Panc1 (cell line): Measurements from ENCODE around the gene TRIM28. TPM values are rescaled to one million over a fixed set of nuclear protein-coding genes. Genes with fewer than 3 reads are reported as not detected.

Experiments used
- ATAC-seq: fragments of 200-7000 bp; cut with Tn5 transposase; 2 replicates; pipeline ENCODE4 v1.9.1; 2020; ENCODE audit warnings: mild to moderate bottlenecking, moderate library complexity
- BruUV-seq: library from RNA; stranded (reverse); fragments of 400-500 nt; replicated peaks from 2 replicates; lab custom pipeline; 2021; lab: Mats Ljungman, UMichigan
- CTCF ChIA-PET: fragments of 300-600 bp; sonication (Branson Sonifier 250); formaldehyde crosslinking; loops from one replicate; lab custom pipeline; 2022; ENCODE audit warnings: antibody characterized with exemption; lab: Charles Lee
- POLR2A ChIA-PET: fragments of 300-600 bp; sonication (Branson Sonifier 250); formaldehyde crosslinking; loops from one replicate; lab custom pipeline; 2022; ENCODE audit warnings: antibody characterized with exemption; lab: Charles Lee
- DNase-seq: peaks from one replicate; pipeline ENCODE4 v3.0.0-alpha.2; 2010; ENCODE audit warnings: low read depth, low spot score
- H3K27ac ChIP-seq: 2 replicates; pipeline ENCODE4 v1.5.1; 2011; ENCODE audit warnings: mild to moderate bottlenecking, low read length, inconsistent platforms
- H3K27me3 ChIP-seq: fragments of 200-500 bp; sonication (Bioruptor generic); 2 replicates; pipeline ENCODE4 v1.6.0; 2014; ENCODE audit warnings: low read length, inconsistent platforms; ENCODE audit not compliant: control insufficient read depth, insufficient read depth
- H3K36me3 ChIP-seq: fragments of 200-500 bp; sonication (Bioruptor generic); 2 replicates; pipeline ENCODE4 v1.5.1; 2014; ENCODE audit warnings: inconsistent platforms, mild to moderate bottlenecking, low read length, moderate library complexity; ENCODE audit not compliant: control insufficient read depth, insufficient read depth
- H3K4me1 ChIP-seq: 2 replicates; pipeline ENCODE4 v1.5.1; 2011; ENCODE audit warnings: inconsistent platforms, mild to moderate bottlenecking, low read length, moderate library complexity; ENCODE audit not compliant: control insufficient read depth, insufficient read depth
- H3K4me3 ChIP-seq, 2 experiments: 2 replicates each; pipeline ENCODE4 v1.5.1; 2011 to 2012; ENCODE audit warnings: low read depth in 2 of 2, low read length in 2 of 2, mild to moderate bottlenecking in 2 of 2, inconsistent platforms in 1 of 2, moderate library complexity in 1 of 2
- H3K9me3 ChIP-seq: fragments of 200-500 bp; sonication (Bioruptor generic); 2 replicates; pipeline ENCODE4 v1.5.1; 2014; ENCODE audit warnings: low read depth, mild to moderate bottlenecking, inconsistent platforms, low read length, moderate library complexity; ENCODE audit not compliant: control insufficient read depth, insufficient read depth
- POLR2AphosphoS5 ChIP-seq: IDR thresholded peaks from 2 replicates; pipeline ENCODE4 v1.6.1; 2012; ENCODE audit warnings: mild to moderate bottlenecking, low read depth, low read length, moderate library complexity
- REST ChIP-seq, 2 experiments: IDR thresholded peaks; 2 replicates each; pipeline ENCODE4 v1.6.1; 2011 to 2012; ENCODE audit warnings: low read depth in 2 of 2, control low read depth in 1 of 2, low read length in 1 of 2, mild to moderate bottlenecking in 1 of 2, moderate library complexity in 1 of 2; ENCODE audit not compliant: insufficient read depth in 1 of 2
- SIN3A ChIP-seq: IDR thresholded peaks from 2 replicates; pipeline ENCODE4 v1.6.1; 2012; ENCODE audit warnings: low read depth, mild to moderate bottlenecking, low read length, moderate library complexity, borderline replicate concordance; ENCODE audit not compliant: insufficient read depth
- TCF7L2 ChIP-seq: IDR thresholded peaks from 2 replicates; pipeline ENCODE4 v1.6.1; 2011; ENCODE audit warnings: mild to moderate bottlenecking, low read depth, low read length, inconsistent platforms
- in situ Hi-C: cut with HindIII; loops from 2 replicates; pipeline ENCODE4 v1.10.0; 2016; ENCODE audit warnings: low sequenced_read_pairs, low pct_unique_long_range_greater_than_20kb
- intact Hi-C: fragments of 100-400 bp; cut with micrococcal nuclease; formaldehyde crosslinking; loops from one replicate; pipeline ENCODE4 v1.10.0; 2022; ENCODE audit not compliant: unreplicated experiment
- total RNA-seq: library from RNA; stranded (reverse); gene quantifications from one replicate; pipeline ENCODE4 v1.2.1, GENCODE V29; 2021; ENCODE audit not compliant: unreplicated experiment
- TF ChIP-seq, protein P1 (sequence below): fragments of 450-650 bp; IDR thresholded peaks from 2 replicates; pipeline ENCODE4 v1.5.1; 2017; ENCODE audit warnings: mild to moderate bottlenecking

TRIM28 gene
- total RNA-seq, 1 experiment from 2014 or later = 767 TPM

DNA sequence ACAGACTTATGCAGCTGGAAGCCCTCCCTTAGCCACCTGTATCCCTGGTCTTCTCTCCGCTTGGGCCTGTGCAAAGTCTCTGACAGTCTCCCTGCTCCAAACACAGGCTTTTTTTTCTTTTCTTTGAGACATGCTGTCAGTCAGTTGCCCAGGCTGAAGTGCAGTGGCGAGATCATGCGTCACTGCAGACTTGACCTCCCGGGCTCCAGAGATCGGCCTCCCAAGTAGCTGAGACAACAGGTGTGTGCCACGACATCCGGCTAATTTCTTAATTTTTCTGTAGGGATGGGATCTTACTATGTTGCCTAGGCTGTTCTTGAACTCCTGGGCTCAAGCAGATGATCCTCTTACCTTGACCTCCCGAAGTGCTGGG is 27.7 kb downstream of the TRIM28 start:
- in situ Hi-C loops = no loop called here
- intact Hi-C loops = no loop called here
- Histone ChIP-seq H3K4me1 (peaks cover 7% of the 10 kb centered on the region), H3K27me3 (no peaks in the 10 kb centered on the region), H3K36me3 (no peaks in the 10 kb centered on the region), H3K27ac (no peak overlapping the region), H3K9me3 (no peaks in the 10 kb centered on the region), H3K4me3 (no peak overlapping the region)
- ChIA-PET CTCF (no interaction called here), POLR2A (no interaction called here)
- TSS peak; percentile 63 for BruUV-seq
- no peak for DNase-seq
- TF ChIP-seq POLR2AphosphoS5 = 0 out of 2 replicates have a peak, but pooled peaks have one; percentile 45
- TF ChIP-seq, protein P1, sequence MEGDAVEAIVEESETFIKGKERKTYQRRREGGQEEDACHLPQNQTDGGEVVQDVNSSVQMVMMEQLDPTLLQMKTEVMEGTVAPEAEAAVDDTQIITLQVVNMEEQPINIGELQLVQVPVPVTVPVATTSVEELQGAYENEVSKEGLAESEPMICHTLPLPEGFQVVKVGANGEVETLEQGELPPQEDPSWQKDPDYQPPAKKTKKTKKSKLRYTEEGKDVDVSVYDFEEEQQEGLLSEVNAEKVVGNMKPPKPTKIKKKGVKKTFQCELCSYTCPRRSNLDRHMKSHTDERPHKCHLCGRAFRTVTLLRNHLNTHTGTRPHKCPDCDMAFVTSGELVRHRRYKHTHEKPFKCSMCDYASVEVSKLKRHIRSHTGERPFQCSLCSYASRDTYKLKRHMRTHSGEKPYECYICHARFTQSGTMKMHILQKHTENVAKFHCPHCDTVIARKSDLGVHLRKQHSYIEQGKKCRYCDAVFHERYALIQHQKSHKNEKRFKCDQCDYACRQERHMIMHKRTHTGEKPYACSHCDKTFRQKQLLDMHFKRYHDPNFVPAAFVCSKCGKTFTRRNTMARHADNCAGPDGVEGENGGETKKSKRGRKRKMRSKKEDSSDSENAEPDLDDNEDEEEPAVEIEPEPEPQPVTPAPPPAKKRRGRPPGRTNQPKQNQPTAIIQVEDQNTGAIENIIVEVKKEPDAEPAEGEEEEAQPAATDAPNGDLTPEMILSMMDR = no peak
- no peak for ATAC-seq

- peak overlapping the region; percentile 64 to 89 for H3K4me3 ChIP-seq
- CTCF ChIA-PET = no interaction called here
- H3K27ac ChIP-seq = peak overlapping the region; percentile 90
- peaks cover 7% of the 10 kb centered on the region for H3K4me1 ChIP-seq
- ATAC-seq = no peak
- TF ChIP-seq POLR2AphosphoS5 = no peak
- 0 out of 2 replicates have a peak, but pooled peaks have one; percentile 5 for TF ChIP-seq SIN3A
- H3K27me3 ChIP-seq = no peaks in the 10 kb centered on the region
- no peak for DNase-seq
- intact Hi-C loops = no loop called here
- no peaks in the 10 kb centered on the region for H3K9me3 ChIP-seq
- in situ Hi-C loops = no loop called here
- POLR2A ChIA-PET = interaction anchor here (0.6 to 0.8 kb wide), 2 partner anchors 56 to 67 kb away, joined by 5 to 7 read pairs; no protein-coding TSS in a partner anchor
- no peaks in the 10 kb centered on the region for H3K36me3 ChIP-seq
- BruUV-seq = no TSS peak
Measured at GRCh38 chr19:58572026-58572817, 28.4 kb downstream of the TRIM28 start.

DNA sequence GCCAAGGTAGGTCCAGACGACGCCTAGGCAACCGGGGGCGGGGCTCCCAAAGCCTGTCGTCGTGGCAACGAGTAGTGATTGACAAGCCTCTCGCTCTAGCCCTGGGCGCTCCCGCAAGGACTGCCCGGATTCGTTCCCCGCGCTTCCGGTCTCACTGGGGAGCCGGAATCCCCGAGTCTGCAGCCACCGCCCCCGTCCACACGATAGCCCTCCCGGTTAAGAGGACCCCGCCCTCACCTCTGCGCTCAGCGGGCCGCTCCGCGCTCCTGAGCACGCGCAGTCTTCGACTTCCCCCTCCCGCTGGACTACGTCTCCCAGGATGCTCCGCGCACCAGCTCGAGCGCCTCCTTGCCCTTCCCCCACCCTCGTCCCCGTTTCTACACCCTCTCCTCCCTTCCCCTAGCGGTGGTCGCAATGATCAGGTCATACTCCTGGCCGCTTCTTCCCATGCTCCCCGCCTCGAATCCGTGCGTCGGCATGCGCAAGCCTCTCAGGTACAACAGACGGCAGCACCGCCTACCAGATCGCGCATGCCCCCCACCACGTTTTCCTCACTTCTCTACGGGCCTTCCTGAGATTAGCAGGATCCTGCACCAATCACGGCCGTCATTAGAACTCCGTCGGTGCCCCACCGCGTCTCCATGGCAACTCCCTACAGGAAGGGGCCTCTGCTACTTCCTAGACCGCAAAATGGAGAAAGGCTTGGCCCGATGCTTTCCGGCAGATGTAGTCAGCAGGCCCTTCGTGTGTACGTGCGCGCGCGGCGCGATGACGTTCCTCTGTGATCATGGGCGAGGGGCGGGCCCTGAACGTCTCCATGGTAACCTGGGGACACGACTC is 29.2 kb downstream of the TRIM28 start, which contains the start of gene MZF1:
Gene MZF1, minus strand, starts transcription at position 518 of the 840 bp plus-strand sequence. CDS start 1,946 bp downstream, outside the sequence.
- H3K27ac ChIP-seq = peak within 1 kb of the TSS; percentile 90
- ATAC-seq = peak; percentile 82
- no peaks in the 10 kb centered on the region for H3K27me3 ChIP-seq
- ChIA-PET POLR2A (interaction anchor here (0.8 kb wide), 1 partner anchor 57 kb away, joined by 5 read pairs; no protein-coding TSS in a partner anchor), CTCF (no interaction called here)
- TF ChIP-seq, protein P1 = no peak
- TF ChIP-seq TCF7L2 (peak; percentile 82), POLR2AphosphoS5 (peak; percentile 84), REST (IDR thresholded peaks at IDR 0.05; ENCODE audit: insufficient read depth in 1 of 2, low read depth in 2 of 2, low read length in 1 of 2) (peak in 1 of 2 experiments; percentile 51; a peak in 1 of 4 replicates), SIN3A (no peak; the same call in 1 of the 2 replicates)
- in situ Hi-C loops = no loop called here
- no peaks in the 10 kb centered on the region for H3K9me3 ChIP-seq
- intact Hi-C loops = no loop called here
- DNase-seq = peak; percentile 98
- H3K4me1 ChIP-seq = peaks cover 7% of the 10 kb centered on the region
- H3K4me3 ChIP-seq = peak within 1 kb of the TSS; percentile 64 to 89
- BruUV-seq = no TSS peak
- H3K36me3 ChIP-seq = no peaks in the 10 kb centered on the region
